Tibial nerve (tissue), 4 donors: ENCODE data around the gene MATCAP1.

Experiments
- CTCF ChIP-seq, 5 experiments: fragments of 200-600 bp in 3 of 5; fragments of 450-650 bp in 2 of 5; sonication (generic) in 3 of 5; IDR thresholded peaks; one replicate each; pipeline ENCODE4 v1.5.1; 2016 to 2019; ENCODE audit warnings: antibody characterized with exemption in 5 of 5, mild to moderate bottlenecking in 3 of 5, moderate library complexity in 2 of 5
- EP300 ChIP-seq, 2 donors: sonication (generic); formaldehyde crosslinking; IDR thresholded peaks; one replicate each; pipeline ENCODE4 v1.6.1; 2017; ENCODE audit warnings: antibody characterized with exemption in 2 of 2, mild to moderate bottlenecking in 1 of 2

GRCh38 chr16:67142342-67142741, 41.4 kb downstream of the MATCAP1 start:
- TF ChIP-seq CTCF (IDR thresholded peaks at IDR 0.05) (no peak), EP300 (IDR thresholded peaks at IDR 0.05) (no peak)
